HG03039 (cell line): Measurements from ENCODE around the gene ARID5B.

Source experiments
- ATAC-seq: cut with Tn5 transposase; IDR thresholded peaks from one replicate; pipeline ENCODE4 v1.9.1; 2021; ENCODE audit warnings: mild to moderate bottlenecking, moderate library complexity; ENCODE audit not compliant: unreplicated experiment

The ARID5B gene

DNA sequence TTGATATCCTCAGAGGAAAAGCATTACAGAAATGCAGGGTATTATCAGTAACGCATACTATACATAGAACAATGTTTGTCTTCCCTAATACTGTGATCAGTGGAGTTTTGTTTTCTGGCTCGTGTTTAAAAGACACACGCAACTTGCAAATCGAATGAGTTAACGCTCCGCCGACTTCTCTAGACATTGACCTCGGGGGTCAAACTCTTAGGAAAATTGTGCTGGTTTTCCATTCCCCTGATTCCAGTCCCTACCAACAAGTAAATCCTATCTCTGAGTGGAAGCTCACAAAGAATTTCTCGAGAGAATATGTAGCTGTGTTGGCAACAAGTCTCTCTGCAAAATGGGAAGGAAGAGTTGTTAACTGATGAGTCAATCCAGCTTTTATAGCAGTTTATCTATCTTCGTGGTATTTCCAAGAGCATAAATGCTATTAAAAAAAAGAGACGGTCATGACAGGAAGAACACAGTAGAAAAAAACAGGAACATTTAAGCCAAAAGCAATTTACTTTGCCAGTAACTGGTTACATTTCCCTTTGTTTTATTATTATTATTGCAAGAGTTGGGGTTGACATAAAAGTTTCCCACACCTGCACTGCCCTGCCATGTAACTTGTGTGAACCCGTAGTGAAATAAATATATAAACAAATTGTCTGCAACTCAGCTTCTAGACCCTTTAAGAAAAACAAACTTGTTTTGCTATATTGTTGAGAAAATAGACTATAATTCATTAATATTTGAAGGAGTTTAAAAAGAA, 144.4 kb downstream of the ARID5B start:
- no peak for ATAC-seq

DNA sequence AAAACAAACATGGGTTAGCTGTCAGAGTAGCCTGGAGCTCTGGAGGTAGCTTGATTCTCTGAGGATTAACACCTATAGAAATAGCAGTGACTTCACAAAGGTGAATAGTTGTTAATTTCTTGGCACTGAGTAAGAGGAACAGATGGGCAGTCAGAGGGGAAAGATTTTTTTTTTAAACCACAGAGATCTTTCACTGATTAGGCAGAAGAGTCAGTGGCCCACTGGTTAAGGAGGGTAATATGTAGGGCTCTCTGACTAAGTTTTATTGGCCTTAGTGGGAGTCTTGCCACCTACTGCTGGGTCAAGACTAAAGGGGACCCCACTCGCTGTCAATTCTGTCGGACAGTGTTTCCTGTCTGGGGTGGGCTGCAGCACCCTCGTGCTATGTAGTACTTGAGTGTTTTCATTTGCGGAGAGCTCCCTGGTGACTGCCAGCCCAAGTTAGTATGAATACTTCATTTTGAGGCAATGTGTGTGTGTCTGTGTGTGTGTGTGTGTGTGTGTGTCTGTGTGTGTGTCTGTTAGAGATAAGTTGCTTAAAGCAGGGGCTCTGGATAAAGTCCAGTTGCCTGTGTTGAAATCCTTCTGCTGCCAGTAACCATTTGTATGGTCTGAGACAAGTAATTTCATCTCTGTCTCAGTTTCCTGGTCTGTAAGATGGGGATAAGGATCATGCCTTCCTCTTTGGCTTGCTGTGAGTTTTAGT, 145.2 kb downstream of the ARID5B start:
- ATAC-seq = no peak

DNA sequence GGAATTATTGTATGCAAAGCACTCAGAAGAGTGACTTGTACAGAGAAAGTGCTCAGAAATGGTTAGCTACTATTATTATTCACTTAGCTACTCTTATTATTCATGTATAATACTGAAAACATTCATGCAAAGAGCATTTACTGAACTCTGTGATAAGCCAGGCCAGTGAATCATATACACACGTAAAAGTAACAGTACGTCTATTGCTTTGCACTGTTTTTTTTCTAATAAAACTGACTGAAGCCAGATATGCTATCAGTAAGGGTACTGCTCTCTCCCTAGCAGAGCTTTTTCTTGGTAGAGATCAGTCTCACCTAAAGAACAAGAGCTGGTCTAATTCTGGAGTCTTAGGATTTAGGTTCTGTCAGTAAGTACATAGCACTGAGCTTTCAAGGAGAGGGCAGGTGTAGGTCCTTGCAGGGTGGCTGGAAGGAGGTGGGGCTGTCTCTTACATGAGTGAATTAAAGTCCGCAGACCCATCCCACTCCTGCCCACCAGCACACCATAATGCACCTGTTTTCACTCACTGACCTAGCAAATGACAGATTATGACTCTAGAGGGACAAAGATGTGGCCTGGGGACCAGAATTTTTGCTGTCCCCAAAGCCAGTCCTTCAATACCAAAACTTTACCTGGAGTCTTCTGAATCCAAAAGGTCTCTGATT, 145.9 kb downstream of the ARID5B start:
- no peak for ATAC-seq

DNA sequence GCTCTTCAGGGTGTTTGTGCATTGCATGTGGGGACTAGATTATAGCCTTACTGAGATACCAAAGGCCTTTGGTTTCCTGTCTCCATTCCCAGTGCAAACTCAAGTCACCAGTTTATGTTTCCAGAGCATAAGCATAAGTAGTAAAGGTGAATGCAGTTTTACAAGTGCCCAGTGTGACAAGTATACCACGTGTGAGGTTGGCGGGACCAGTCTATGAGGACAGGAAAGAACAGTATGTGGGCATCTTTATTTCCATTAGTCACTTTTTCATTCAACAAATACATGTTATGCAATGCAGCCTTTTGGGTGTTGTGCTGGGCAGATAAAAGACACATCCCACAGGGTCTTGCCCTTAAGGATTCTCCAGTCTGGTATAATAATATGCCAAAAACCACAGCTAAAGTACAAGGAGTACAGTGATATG, 146.5 kb downstream of the ARID5B start:
- ATAC-seq = no peak

DNA sequence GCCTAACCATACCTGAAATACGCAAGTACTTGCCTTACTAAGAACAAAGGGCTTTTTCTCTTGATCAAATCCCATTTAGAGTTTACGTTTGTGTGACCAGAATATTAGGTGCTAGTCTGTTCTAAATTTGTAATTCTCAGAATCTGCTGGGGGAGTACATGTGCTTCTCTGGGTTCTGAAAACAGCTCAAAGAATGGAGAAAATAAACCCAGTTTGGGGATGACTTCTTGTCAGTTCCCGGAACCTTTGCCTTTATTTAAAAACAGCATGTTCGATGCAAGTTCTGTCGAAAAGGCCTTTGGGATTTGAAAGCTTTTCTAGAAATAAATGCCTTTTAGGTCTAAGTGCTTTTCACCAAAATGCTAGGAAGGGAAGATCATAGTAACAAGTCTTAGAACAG, 147.0 kb downstream of the ARID5B start:
- no peak for ATAC-seq

DNA sequence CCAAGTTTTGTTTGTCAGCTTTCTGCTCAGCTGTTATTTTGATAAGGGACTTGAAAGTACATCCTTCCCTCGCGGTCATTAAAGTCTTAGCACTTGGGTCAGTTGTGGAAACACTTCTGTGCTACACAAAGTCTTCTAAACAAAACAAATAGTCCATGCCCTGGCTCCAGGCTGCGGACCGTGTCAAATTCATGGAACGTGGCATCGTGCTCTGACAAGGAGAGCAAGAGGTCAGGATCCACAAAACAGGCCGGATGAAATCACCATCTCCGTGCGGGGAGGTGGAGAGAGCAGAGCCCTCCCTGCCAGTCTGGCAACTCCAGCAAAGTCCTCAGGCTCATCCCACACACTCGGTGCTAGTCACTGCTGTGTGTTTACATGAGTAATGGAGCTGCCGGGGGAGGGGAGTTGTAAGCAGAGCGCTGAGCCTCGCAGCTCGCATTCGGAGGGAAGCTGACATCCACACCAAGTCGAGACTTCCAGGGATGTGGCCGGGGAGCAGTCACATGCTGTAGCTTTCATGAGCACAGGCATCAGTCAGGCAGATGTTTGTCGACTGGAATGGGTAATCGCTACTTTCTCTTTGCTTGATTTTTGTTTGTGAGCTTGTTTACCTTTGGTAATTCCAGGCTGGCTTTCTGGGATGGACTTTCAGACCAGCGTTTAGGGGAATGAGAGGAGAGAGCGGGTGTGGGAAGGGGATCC, 147.6 kb downstream of the ARID5B start:
- ATAC-seq = no peak

DNA sequence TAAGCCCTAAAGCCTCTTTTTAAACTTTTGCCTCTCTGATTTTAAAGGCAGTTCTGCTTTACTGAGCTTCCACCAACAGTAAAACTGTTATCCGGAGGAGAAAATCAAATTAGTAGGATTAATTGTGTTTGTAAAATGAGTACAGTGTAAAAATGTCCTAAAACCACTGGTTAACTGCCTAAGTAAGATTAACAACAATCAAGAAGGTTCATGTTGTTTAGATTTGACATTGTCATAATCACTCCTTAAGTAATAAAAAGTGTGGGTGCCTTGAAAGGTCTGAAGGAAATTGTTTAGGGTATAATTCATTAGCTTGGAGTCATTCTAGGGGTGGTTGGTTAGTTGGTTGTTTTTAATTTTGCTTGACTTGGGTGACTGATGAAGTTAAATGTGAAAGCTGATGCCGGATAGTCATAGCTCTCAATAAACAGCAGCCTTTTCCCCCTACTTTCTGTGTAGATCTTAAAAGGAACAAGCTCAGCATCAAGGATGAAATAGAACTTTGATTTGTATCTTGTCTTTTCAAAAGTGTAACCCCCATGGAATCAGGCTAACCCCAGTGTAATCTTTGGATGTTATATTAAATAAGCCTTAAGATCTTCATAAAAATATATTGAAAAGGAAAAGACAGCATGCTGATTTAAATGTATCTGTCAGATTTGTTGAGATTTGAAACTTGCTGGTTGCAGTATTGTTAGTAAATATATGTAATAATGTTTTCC, 148.3 kb downstream of the ARID5B start:
- no peak for ATAC-seq

DNA sequence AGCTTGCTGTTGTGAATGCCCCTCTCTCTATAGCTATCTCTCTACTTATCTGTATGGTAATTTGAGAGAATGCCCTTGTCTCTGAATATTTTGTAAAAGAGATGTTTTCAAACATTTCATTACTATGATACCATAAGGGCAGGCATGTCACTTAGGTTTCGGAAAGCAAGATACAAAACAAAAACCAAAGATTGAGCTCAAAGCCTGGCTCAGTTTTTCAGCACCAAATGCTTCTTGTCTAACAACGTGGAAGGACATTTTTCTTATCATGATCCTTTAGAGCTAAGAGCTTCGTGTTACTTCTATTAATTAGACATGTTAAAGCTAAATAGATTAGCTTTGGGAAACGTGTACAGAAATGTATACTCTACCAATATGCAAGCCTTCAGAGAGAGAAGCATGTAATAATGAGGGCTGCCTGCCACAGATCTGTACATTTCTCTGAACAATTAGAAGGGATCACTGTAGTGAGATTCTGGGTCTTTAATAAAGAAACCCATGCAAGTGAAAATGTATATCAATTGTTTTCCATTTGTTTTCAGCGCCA, 148.9 kb downstream of the ARID5B start:
- no peak for ATAC-seq

DNA sequence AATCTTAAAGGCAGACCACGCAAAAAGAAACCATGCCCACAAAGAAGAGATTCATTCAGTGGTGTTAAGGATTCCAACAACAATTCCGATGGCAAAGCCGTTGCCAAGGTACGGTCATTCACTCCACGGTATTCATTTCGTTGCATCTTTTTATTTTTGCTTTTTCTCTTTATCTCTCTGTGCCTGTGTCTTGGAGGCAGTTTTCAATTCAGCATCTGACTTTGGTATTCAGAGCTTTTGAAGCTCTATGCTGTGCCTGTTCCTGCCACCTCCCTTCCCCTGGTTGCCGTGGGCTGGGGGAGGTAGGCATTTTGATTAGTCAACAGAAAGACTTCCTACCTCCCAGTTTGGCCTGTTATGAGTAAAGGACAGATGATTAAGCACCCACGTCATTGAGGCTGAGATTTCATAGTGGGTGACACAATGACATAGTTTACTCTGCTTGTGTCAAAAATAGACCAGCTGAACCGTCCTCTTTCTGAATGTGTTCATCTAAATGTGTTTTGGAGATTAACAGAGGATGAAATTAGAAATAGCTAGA, 149.5 kb downstream of the ARID5B start:
- peak; percentile 46 for ATAC-seq

DNA sequence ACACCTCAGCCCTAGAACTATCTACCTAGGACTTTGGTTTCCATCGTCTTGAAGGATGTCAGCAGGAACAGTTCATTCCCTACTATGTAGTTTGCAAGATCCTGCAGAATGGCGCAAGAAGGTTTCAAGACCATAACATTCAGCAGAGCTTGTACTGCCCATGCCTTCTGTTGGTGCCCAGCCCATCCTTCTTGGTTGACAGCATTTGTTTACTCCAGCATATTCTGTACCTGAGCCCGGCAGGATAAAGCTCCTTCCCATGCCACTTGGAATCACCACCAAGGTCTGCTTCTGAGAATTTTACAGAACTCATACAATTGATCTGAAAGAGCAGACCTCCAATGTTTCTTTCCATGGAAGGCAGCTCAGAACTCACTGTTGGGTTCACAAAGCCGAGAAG, 150.8 kb downstream of the ARID5B start:
- no peak for ATAC-seq

DNA sequence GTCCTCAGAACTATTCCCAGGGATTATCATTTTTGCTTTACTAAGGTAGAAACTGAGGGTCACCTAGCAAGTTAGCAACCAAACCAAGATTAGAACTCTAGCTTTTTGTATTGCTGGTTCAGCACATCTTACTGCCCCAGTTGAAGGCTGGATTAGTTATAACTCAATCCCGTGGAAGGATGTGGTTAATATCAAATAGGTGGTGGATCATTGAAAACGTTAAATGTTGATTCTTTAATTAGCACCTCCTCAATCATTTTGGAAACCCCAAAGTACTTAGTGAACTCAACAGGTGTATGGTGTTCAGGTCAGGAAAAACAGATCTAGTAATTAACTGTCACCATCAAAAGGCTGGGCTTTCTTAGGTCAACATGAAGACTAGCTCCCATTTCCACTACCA, 152.4 kb downstream of the ARID5B start:
- ATAC-seq = no peak

DNA sequence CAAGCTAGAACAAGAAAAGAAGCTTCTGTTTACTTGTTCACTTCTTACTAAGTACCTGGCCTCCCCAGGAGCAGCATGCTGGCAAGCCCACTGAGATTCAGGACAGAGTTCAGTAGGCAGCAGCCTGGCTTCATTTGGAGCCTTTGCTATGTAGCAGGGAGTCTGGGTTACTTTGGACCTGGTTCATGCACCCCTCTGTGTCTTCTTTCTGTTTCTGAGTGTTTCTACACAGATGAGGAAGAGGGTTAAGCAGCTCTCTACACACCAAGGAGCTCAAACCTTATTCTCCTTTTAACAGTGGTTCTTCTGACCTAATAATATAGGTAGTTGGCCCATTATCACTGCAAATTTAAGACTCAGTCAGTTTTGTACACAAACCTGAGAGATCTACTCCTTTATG, 152.9 kb downstream of the ARID5B start:
- ATAC-seq = no peak

DNA sequence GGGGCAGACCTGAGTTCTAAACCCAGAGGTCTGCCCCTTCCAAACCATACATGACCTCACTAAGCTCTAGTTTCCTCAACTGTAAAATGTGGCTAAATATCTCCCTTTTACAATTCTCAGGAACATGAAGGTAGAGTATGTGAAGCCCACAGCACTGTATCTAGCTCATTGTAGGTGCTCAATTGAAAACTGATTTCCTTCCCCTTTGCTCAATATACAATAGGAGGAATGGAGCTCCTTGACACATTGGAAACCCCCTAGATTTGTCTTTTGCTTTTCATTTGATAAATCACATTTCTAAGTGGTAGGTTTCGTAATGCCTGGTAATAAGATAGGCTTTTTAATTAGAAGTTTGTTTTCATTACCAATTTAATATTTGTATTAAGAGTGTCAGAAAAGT, 153.3 kb downstream of the ARID5B start:
- ATAC-seq = no peak

DNA sequence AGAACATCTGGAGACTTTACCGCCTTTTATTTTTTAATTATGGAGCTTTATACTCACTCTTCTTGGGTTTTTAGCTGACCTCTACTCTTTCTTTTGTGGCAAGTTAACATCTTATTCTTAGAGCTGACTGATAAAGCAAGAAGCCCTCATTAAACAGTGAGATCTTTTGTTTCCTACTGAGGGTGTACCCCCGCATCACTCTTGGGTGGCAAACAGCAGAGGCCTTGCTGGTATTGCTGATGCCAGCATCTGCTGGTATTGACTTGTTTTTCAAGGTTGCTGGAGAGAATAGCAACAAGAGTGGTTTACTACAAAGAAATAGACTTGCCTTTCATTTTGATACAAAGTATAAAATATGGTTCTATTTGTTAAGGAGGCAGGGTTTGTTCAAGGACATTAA, 154.7 kb downstream of the ARID5B start:
- ATAC-seq = no peak

DNA sequence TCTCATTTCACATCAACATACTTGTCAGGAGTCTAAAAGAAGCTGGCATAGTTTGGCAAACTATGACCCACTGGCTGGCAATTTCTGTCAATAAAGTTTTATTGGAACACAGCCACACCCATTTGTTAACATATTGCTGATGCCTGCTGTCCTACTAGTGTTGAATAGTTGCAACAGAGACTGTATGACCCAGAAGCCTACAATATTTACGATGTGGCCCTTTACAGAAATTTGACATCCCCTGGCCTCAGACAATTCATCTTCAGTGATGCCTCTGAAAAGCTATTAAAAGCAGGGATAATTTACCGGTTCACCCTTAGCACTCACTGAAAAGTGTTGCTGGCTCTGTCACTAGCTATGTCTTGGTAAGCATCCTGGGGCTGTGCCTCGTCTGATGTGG, 155.2 kb downstream of the ARID5B start:
- ATAC-seq = no peak

DNA sequence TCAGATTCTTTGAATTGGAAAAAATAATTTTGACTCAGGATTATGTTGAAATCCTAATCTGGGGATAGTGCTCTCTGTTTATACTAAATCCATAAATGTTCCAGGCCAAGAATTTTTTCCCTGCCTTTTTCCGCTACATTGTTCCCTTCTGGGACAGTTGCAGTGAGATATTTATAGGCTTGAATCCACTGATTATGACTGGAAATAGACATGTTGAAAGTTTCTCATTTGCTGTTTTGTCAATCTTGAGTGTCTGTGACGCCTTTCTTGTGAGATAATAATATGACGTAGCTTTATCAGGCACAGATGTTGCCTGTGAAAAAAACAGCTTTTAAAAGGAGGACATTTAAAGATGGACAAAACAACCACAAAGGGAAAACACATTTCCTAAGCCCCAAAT, 155.9 kb downstream of the ARID5B start:
- no peak for ATAC-seq

DNA sequence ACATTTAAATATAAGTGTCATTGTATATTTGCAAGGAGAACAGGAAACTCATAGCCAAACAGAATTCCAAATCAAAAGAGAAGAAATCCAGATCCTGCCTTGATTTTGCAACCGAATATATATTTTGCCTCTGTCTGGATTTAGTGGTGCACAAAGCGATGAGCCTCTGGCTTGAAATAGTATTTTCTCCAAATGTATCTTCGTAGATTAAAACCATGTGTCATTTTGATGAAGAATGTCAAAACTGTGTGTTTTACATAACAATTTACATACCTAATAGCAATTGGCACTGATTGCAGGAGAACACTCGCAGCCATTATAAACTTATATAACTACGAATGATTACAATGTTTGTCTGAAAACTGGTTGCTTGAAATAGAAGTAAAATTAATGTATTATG, 156.4 kb downstream of the ARID5B start:
- no peak for ATAC-seq

DNA sequence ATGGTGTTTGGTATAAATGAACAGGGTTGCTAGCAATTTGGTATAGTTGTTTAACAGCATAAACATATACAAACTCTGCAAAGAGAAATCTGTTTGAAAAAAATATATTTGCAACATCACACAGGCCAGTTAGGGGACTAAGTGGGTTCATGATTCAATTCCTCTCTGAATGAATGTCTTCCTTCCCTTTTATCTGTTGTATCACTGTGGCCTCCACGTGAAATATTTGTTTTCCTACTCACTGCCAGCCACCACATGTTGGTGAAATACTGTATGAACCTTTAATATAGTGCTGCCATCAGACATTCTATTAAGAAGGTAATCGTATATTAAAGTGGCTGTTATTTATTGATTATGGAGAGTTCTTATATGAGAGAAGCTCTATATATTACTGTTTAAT, 157.0 kb downstream of the ARID5B start:
- no peak for ATAC-seq

DNA sequence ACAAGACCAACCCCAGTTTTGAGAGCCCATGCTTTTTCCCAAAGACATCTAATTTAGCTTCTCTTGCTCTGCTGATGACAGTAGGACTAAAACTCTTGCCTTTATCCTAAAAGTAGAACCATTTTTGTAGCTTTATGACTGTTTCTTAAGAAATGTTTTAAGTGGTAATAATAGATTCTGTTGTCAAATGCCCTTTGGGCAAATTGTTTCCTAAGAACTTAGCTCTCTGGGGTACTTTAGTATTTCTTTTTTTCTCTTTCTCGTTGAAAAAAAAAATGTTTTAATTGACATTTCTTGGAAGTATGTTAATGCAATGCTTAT, 157.4 kb downstream of the ARID5B start:
- no peak for ATAC-seq

DNA sequence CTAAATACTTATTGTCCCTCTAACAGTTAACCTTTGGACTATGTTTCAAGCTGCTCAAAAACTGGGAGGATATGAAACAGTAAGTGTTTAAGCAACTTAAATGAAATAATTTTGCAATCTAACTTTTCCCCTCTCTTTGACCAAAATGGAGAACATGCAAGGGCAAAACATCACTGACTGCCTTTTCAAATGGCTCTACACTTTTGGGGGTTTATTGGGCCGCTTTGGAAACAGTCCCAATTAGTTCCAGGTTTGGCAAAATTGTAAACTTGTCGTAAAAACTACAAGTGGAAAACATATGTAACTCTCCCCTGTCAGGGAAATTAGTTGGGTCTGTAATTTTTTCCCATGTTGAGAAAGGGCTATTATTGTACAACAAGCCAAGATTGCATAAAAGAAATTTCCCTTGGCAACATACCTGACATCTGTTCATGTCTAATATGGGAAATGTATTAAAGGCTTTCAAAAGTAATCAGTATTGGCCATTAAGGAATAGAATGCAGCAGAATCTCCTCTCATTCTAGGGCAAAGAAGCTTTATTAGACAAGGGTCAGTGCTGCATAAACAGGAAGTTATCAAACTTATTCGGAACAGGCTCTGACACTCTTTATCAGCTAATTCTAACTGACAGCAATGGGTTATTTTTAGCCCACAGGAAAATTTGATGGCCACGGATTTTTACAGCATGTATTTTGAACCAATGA, 157.9 kb downstream of the ARID5B start:
- ATAC-seq = no peak
